AG04449 (cell line): ENCODE data around the gene GNG7.

Experiments
- CTCF ChIA-PET: fragments of 350-600 bp; formaldehyde crosslinking; extraction: SDS; loops from one replicate; lab custom pipeline; 2021; ENCODE audit warnings: antibody characterized with exemption; lab: Yijun Ruan, JAX
- POLR2A ChIA-PET: fragments of 400-600, 350-600 bp; formaldehyde crosslinking; extraction: SDS; loops from one replicate; lab custom pipeline; 2020; ENCODE audit warnings: antibody characterized with exemption, inconsistent platforms; lab: Yijun Ruan, JAX
- DNase-seq: peaks from one replicate; pipeline ENCODE4 v3.0.0-alpha.2; 2010; ENCODE audit warnings: low read depth, low spot score
- H3K4me3 ChIP-seq: 2 replicates; pipeline ENCODE4 v1.5.1; 2011; ENCODE audit warnings: low read depth, mild to moderate bottlenecking, control low read depth, low read length
- CTCF ChIP-seq: IDR thresholded peaks from one replicate; pipeline ENCODE4 v1.5.1; 2011; ENCODE audit warnings: mild to moderate bottlenecking, moderate library complexity, low read length, control low read depth, inconsistent platforms; ENCODE audit not compliant: insufficient read depth; ENCODE audit errors: missing control alignments

The GNG7 gene

GRCh38 chr19:2665103-2665502 is 37.4 kb downstream of the GNG7 start:
- no peak overlapping the region for H3K4me3 ChIP-seq
- POLR2A ChIA-PET: no interaction called here
- CTCF ChIA-PET: no interaction called here
- no peak for DNase-seq
- TF ChIP-seq CTCF: no peak

GRCh38 chr19:2663920-2664571 is 38.4 kb downstream of the GNG7 start:
- POLR2A ChIA-PET: no interaction called here
- CTCF ChIA-PET: no interaction called here
- TF ChIP-seq CTCF: no peak
- H3K4me3 ChIP-seq: no peak overlapping the region
- no peak for DNase-seq

- ChIA-PET POLR2A (no interaction called here), CTCF (interaction anchor here (1.2 to 6.5 kb wide), 2 partner anchors 14 to 88 kb away, joined by 5 to 45 read pairs; no protein-coding TSS in a partner anchor)
- no peak for TF ChIP-seq CTCF
- no peak for DNase-seq
- H3K4me3 ChIP-seq: no peak overlapping the region
Observed at GRCh38 chr19:2661615-2662014, 40.9 kb downstream of the GNG7 start.

GRCh38 chr19:2659856-2660432 is 42.5 kb downstream of the GNG7 start:
- no peak for DNase-seq
- CTCF ChIA-PET: interaction anchor here (1.0 to 6.5 kb wide), 2 partner anchors 12 to 90 kb away, joined by 3 to 45 read pairs; no protein-coding TSS in a partner anchor
- POLR2A ChIA-PET: no interaction called here
- H3K4me3 ChIP-seq: no peak overlapping the region
- no peak for TF ChIP-seq CTCF

- DNase-seq: no peak
- H3K4me3 ChIP-seq: no peak overlapping the region
- POLR2A ChIA-PET: no interaction called here
- no peak for TF ChIP-seq CTCF
- CTCF ChIA-PET: interaction anchor here (13.6 kb wide), 1 partner anchor 94 kb away, joined by 287 read pairs; no protein-coding TSS in a partner anchor
Observed at GRCh38 chr19:2656533-2656932, 46.0 kb downstream of the GNG7 start.
